ENCODE measurements around the gene TMEM186.

DNA sequence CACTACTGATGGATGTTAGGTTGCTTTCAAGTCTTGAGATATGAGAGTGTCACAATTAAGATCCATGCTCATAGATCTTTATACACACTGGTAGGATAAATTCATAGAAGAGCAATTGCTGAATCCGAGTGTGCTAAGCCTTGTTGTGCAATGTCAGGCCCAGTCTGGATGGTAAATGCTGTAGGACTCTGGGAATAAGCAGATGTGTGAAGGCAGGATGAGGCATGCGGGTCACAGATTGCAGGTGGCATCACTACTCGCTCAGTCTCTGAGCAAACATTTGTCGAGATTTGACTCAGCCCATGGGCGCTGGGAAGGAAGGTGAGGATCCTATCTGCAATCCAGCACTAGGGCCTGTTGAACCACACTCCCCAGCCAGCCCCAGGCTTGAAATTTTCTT, 40.7 kb downstream of the TMEM186 start:
- TF ChIP-seq, protein P1, sequence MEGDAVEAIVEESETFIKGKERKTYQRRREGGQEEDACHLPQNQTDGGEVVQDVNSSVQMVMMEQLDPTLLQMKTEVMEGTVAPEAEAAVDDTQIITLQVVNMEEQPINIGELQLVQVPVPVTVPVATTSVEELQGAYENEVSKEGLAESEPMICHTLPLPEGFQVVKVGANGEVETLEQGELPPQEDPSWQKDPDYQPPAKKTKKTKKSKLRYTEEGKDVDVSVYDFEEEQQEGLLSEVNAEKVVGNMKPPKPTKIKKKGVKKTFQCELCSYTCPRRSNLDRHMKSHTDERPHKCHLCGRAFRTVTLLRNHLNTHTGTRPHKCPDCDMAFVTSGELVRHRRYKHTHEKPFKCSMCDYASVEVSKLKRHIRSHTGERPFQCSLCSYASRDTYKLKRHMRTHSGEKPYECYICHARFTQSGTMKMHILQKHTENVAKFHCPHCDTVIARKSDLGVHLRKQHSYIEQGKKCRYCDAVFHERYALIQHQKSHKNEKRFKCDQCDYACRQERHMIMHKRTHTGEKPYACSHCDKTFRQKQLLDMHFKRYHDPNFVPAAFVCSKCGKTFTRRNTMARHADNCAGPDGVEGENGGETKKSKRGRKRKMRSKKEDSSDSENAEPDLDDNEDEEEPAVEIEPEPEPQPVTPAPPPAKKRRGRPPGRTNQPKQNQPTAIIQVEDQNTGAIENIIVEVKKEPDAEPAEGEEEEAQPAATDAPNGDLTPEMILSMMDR (IDR thresholded peaks at IDR 0.05) = no peak
- no peak for TF ChIP-seq EZH2 (IDR thresholded peaks at IDR 0.05; ENCODE audit: borderline replicate concordance, insufficient read depth, low read depth, low read length, poor library complexity, severe bottlenecking)

Data from B cell (primary cell).